Measurements from ENCODE around the gene ITPR2.

DNA sequence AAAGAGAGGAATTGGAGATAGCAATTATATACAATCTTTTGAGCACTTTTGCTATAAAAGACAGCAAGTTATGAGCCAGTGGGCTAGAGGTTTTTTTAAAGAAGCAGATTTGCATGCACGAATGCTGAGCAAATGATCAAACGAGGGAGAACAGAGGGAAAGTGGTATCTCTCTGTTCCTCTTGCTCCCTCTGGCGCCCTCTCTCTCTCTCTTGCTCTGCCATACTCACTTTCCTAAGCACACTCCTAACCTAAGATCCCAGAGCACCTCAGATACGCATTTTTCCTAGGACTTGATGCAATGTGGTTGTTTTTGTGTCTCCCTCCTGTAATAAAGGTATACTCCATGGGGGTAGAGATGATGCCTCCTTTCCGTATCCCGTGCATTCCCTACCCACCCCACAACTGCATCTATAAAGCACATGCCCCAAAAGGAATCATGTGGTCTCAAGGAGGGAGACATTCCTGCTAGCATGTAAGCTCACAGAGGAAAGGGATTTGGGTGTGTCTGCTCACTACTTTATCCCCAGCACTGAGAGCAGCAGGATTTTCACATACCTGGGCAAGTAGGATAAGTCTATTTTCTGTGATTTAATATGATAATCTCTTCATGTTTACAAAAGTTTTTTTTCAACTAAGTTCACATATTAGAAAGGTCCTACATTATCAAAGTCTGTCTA, 367.4 kb downstream of the ITPR2 start:
- TF ChIP-seq SUZ12 (IDR thresholded peaks at IDR 0.05) (no peak), SP1 (IDR thresholded peaks at IDR 0.05) (no peak), HDGF (IDR thresholded peaks at IDR 0.05; ENCODE audit: borderline replicate concordance) (no peak), TARDBP (IDR thresholded peaks at IDR 0.05) (no peak)
